ENCODE results near the gene TTC21A.
A peak's percentile ranks its signal among the peaks of the same experiment; 100 is the strongest.

The TTC21A gene

DNA sequence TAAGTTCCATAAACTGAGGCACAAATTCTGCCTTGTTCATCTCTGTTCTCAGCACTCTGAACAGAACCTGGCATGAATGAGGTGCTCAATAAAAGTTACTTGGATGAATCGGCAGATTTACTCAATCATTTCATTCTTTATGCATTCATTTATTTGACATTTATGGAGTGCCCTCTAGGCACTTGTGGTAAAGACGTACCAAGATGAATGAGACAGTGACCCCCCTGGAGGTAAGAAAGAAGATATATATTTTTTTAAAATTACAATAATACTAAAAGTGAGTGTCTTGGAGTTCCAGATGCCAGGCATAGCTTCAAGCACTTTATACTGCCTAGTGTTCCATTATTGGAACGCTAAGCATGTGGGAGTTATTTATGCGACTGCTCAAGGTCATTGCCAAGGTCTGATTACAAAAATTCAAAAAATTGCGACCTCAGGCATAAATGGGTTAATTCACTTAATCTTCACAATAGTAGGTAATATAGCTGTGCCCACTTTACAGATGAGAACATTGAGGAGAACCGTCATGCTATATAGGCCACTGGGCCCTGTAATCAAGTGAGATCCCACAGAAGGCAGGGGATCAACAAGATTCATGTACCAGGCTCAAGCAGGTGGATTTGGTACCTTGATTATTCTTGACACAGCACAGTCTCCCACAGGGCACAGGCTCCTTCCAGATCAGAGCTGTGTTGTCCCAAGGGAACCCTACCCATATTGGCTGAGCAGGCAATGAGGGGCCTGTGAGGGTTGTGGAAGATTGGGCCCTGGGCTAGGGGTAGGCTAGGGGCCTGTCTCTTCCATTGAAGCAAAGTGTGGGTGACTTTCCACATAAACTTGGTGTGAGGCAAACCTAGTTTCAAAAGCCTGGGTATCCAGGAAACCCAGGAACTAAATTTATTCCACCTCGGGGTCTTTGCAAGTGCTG is 74.2 kb downstream of the TTC21A start:
- Mint-ChIP-seq H3K36me3 (ENCODE audit: insufficient read depth) (peaks cover 3% of the 10 kb centered on the region), H3K4me3 (peak overlapping the region; percentile 69 to 80), H3K27ac (peak overlapping the region; percentile 54 to 85), H3K27me3 (no peaks in the 10 kb centered on the region), H3K9me3 (no peaks in the 10 kb centered on the region), H3K4me1 (ENCODE audit: low read depth in 2 of 2) (peaks cover 21 to 25% of the 10 kb centered on the region in 2 donors)
- no peak for ATAC-seq (replicated peaks)
- DNase-seq, result no peak

GRCh38 chr3:39183211-39184080 is 76.0 kb downstream of the TTC21A start:
- Mint-ChIP-seq H3K4me3 (no peak overlapping the region), H3K4me1 (ENCODE audit: low read depth in 2 of 2) (peaks cover 20% of the 10 kb centered on the region in 2 donors), H3K27me3 (no peaks in the 10 kb centered on the region), H3K36me3 (ENCODE audit: insufficient read depth) (peaks cover 3% of the 10 kb centered on the region), H3K9me3 (no peaks in the 10 kb centered on the region), H3K27ac (peak overlapping the region in 1 of 2 donors; percentile 62)
- no peak for ATAC-seq (replicated peaks)
- no peak for DNase-seq

GRCh38 chr3:39184081-39184967 is 76.8 kb downstream of the TTC21A start:
- DNase-seq, result no peak
- ATAC-seq (replicated peaks), result no peak
- Mint-ChIP-seq H3K27ac (peak overlapping the region in 1 of 2 donors; percentile 62), H3K4me3 (no peak overlapping the region), H3K36me3 (ENCODE audit: insufficient read depth) (peaks cover 3% of the 10 kb centered on the region), H3K27me3 (no peaks in the 10 kb centered on the region), H3K9me3 (no peaks in the 10 kb centered on the region), H3K4me1 (ENCODE audit: low read depth in 2 of 2) (peaks cover 15% of the 10 kb centered on the region in 2 donors)

- Mint-ChIP-seq H3K27ac (no peak overlapping the region), H3K9me3 (no peaks in the 10 kb centered on the region), H3K27me3 (no peaks in the 10 kb centered on the region), H3K4me3 (no peak overlapping the region), H3K4me1 (ENCODE audit: low read depth in 2 of 2) (peaks cover 16 to 17% of the 10 kb centered on the region in 2 donors), H3K36me3 (ENCODE audit: insufficient read depth) (peaks cover 3% of the 10 kb centered on the region)
- no peak for ATAC-seq (replicated peaks)
- no peak for DNase-seq
Measured at GRCh38 chr3:39184968-39185285, 77.4 kb downstream of the TTC21A start.

DNA sequence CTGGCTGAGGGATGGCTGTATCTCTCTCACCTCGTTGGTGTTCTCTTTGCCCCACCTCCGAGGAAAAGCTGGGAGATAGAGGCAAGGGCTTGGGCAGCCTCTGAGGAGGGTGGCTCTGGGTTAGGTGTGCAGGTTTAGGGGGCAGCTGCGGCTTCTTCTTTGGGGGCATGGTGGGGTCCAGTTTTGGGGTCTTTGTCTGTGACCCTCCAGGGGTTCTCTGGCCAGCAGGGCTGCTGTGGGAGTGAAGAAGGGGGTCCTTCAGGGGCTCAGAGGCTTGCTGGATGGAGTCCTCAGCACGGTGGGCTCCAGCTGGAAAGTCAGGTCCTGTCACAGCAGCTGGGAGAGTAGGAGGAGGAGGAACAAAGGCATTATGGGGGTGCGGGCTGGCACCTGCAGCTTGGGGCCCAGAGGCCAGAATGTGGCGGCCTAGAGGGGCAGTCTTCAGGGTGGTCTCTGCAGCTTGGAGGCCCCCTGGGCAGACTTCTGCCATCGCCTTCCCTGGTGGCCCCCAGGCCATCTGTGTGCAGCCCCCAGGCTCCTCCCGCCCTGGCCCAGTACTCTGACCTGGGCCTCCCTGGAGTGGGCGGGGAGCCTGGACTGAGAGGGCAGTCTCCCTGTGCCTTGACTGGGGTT is 78.0 kb downstream of the TTC21A start:
- no peaks in the 10 kb centered on the region for H3K9me3 Mint-ChIP-seq
- no peak for DNase-seq
- H3K27ac Mint-ChIP-seq, result no peak overlapping the region
- H3K4me1 Mint-ChIP-seq (ENCODE audit: low read depth in 2 of 2), result peaks cover 14 to 15% of the 10 kb centered on the region in 2 donors
- H3K4me3 Mint-ChIP-seq, result no peak overlapping the region
- H3K27me3 Mint-ChIP-seq, result no peaks in the 10 kb centered on the region
- ATAC-seq (replicated peaks), result no peak
- H3K36me3 Mint-ChIP-seq (ENCODE audit: insufficient read depth), result peaks cover 1% of the 10 kb centered on the region

DNA sequence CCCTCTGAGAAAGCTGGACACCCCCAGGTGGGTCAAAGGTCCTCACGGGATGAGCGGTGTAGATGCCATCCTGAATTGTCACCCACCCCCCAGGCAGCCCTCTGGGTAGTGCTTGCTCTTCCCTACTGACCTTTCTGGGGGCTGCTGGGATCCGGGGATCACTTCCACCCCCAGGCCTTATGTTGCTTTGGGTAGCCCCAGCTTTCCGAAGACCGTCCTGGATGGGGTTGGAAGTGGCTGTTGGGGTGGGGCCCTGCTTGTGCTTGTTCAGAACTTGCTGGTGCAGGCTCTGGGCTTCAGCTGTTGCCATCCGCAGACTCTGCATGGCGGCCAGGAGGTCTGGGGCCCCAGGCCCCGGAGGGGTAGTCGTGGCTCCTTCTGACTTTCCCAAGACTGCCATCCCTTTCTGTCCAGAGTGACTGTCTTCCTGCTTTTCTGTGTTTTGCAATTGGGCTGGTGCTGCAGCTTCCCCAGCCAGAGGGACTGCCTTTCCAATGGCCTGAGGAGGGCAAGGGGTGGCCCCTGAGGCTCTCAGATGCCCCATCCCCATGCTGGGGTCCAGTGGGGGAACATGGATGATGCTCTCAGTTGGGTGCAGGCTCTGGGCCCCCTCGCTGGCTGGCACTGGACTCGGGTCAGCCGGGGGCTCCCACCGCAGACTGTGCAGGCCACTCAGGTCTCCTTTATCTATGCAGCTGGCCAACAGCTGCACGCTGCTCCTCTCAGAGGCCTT is 78.6 kb downstream of the TTC21A start:
- ATAC-seq (replicated peaks) (no peak), DNase-seq (no peak)
- H3K36me3 Mint-ChIP-seq (ENCODE audit: insufficient read depth), result peaks cover 2% of the 10 kb centered on the region
- no peaks in the 10 kb centered on the region for H3K27me3 Mint-ChIP-seq
- H3K4me3 Mint-ChIP-seq, result no peak overlapping the region
- H3K4me1 Mint-ChIP-seq (ENCODE audit: low read depth in 2 of 2), result peaks cover 11 to 14% of the 10 kb centered on the region in 2 donors
- H3K9me3 Mint-ChIP-seq, result no peaks in the 10 kb centered on the region
- no peak overlapping the region for H3K27ac Mint-ChIP-seq

DNA sequence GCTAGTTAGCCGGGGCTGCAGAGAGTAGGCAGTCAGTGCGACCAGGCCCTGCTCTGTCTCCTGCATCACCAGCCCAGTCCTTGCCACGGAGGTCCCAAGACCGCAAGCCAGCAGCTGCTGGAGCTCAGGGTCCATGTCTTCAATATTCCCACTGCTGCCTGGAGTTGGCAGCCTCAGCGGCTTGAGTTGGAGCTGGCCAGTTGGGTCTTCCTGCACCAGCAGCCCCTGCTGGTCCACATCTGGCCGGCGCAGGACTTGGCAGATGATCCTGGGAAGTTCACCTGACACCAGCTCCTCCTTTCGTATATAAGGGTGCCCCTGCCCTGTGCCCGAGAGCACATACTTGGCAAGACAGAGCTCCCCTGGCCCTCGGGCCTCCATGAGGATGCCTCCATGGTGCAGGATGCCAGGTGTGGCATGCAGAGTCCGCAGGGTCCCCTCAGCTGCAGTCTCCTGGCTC is 79.2 kb downstream of the TTC21A start:
- ATAC-seq (replicated peaks), result no peak
- Mint-ChIP-seq H3K36me3 (ENCODE audit: insufficient read depth) (peaks cover 2% of the 10 kb centered on the region), H3K9me3 (no peaks in the 10 kb centered on the region), H3K27ac (no peak overlapping the region), H3K4me1 (ENCODE audit: low read depth in 2 of 2) (peaks cover 8 to 11% of the 10 kb centered on the region in 2 donors), H3K4me3 (no peak overlapping the region), H3K27me3 (no peaks in the 10 kb centered on the region)
- DNase-seq, result no peak

DNA sequence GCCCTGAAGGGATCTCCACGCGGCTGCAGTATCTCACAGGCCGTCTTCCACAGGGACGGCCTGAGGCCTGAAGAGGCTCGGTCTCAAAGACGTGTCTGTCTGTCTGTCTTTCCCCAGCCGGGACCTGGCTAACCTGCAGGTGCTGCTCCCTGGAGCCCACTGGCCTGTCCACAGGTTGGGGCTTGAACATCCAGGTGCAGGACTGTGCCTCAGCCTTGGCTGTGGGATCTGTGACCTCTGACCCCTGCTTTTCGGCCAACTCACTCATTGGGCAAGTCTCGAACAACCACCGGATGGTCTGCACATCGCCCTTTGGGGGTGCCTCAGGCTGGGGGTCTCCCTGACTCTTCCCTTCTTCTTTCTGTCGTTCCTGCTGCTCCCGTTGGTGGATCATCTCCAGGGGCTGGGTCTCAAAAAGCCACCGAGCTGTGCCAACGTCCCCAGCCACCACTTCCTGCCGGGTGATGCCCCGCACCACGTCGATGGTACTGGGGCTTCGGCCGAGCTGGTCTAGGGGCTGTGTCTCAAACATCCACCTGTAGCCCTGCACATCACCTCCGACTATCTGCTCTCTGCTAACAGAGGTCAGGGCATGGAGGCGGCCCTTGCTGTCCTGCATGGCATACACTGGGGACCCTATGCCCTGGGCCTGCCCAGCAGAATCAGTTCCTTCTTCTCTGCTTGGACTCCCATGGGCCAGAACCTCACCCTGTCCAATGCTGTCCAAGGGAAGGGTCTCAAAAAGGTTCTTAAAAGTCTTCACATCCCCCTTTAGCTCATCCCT is 80.1 kb downstream of the TTC21A start:
- H3K36me3 Mint-ChIP-seq (ENCODE audit: insufficient read depth), result peaks cover 2% of the 10 kb centered on the region
- H3K27ac Mint-ChIP-seq, result peak overlapping the region; percentile 44 to 65
- no peaks in the 10 kb centered on the region for H3K27me3 Mint-ChIP-seq
- peaks cover 8 to 11% of the 10 kb centered on the region in 2 donors for H3K4me1 Mint-ChIP-seq (ENCODE audit: low read depth in 2 of 2)
- DNase-seq (no peak), ATAC-seq (replicated peaks) (no peak)
- no peaks in the 10 kb centered on the region for H3K9me3 Mint-ChIP-seq
- H3K4me3 Mint-ChIP-seq, result no peak overlapping the region

Measured in effector memory CD8-positive, alpha-beta T cell (primary cell).